ENCODE measurements around the gene SRP14.

- TF ChIP-seq CTCF (IDR thresholded peaks at IDR 0.05; ENCODE audit: insufficient read depth, low read depth, low read length) (no peak), EZH2 (IDR thresholded peaks at IDR 0.05; ENCODE audit: insufficient read depth, low read length) (no peak)
These were observed 24.6 kb downstream of the SRP14 start for GRCh38 chr15:40014390-40014789.
